ENCODE data around the gene FLT1. TPM values are rescaled to one million over a fixed set of nuclear protein-coding genes. Genes with fewer than 3 reads are reported as not detected.
A peak's percentile ranks its signal among the peaks of the same experiment; 100 is the strongest.

FLT1 gene
- total RNA-seq, 1 donor from 2014 or later, result 6.5 TPM

GRCh38 chr13:28478127-28478526 is 16.8 kb downstream of the FLT1 start:
- no peak overlapping the region for H3K27ac Mint-ChIP-seq
- peaks cover under 1% of the 10 kb centered on the region for H3K9me3 Mint-ChIP-seq
- no peaks in the 10 kb centered on the region for H3K36me3 Mint-ChIP-seq
- no peak overlapping the region for H3K4me3 Mint-ChIP-seq
- peaks cover 4% of the 10 kb centered on the region for H3K27me3 Mint-ChIP-seq (ENCODE audit: low read depth)
- peaks cover 11% of the 10 kb centered on the region for H3K4me1 Mint-ChIP-seq
- no peak for DNase-seq (ENCODE audit: low spot score in 2 of 2, unreplicated experiment in 2 of 2)
- no peak for TF ChIP-seq CTCF (IDR thresholded peaks at IDR 0.05; ENCODE audit: unreplicated experiment)

- no peak for DNase-seq (ENCODE audit: low spot score in 2 of 2, unreplicated experiment in 2 of 2)
- Mint-ChIP-seq H3K36me3 (no peaks in the 10 kb centered on the region), H3K27ac (no peak overlapping the region), H3K4me3 (no peak overlapping the region), H3K27me3 (ENCODE audit: low read depth) (peaks cover 3% of the 10 kb centered on the region), H3K9me3 (peaks cover 5% of the 10 kb centered on the region), H3K4me1 (peaks cover 11% of the 10 kb centered on the region)
- no peak for TF ChIP-seq CTCF (IDR thresholded peaks at IDR 0.05; ENCODE audit: unreplicated experiment)
These were observed 17.3 kb downstream of the FLT1 start for GRCh38 chr13:28477709-28477973.

GRCh38 chr13:28476919-28477708 is 17.8 kb downstream of the FLT1 start:
- DNase-seq (ENCODE audit: low spot score in 2 of 2, unreplicated experiment in 2 of 2), result no peak
- no peaks in the 10 kb centered on the region for H3K36me3 Mint-ChIP-seq
- H3K27ac Mint-ChIP-seq, result no peak overlapping the region
- peaks cover 8% of the 10 kb centered on the region for H3K9me3 Mint-ChIP-seq
- no peak overlapping the region for H3K4me3 Mint-ChIP-seq
- TF ChIP-seq CTCF (IDR thresholded peaks at IDR 0.05; ENCODE audit: unreplicated experiment), result no peak
- H3K4me1 Mint-ChIP-seq, result peaks cover 11% of the 10 kb centered on the region
- no peaks in the 10 kb centered on the region for H3K27me3 Mint-ChIP-seq (ENCODE audit: low read depth)

- H3K4me3 Mint-ChIP-seq, result no peak overlapping the region
- H3K4me1 Mint-ChIP-seq, result peaks cover 11% of the 10 kb centered on the region
- H3K36me3 Mint-ChIP-seq, result no peaks in the 10 kb centered on the region
- DNase-seq (ENCODE audit: low spot score in 2 of 2, unreplicated experiment in 2 of 2), result no peak
- peak overlapping the region; percentile 37 for H3K27ac Mint-ChIP-seq
- TF ChIP-seq CTCF (IDR thresholded peaks at IDR 0.05; ENCODE audit: unreplicated experiment), result no peak
- H3K9me3 Mint-ChIP-seq, result peaks cover 8% of the 10 kb centered on the region
- H3K27me3 Mint-ChIP-seq (ENCODE audit: low read depth), result no peaks in the 10 kb centered on the region
These were observed 18.8 kb downstream of the FLT1 start for GRCh38 chr13:28475916-28476725.

GRCh38 chr13:28474491-28475134 is 20.3 kb downstream of the FLT1 start:
- H3K9me3 Mint-ChIP-seq, result peaks cover 8% of the 10 kb centered on the region
- H3K4me1 Mint-ChIP-seq, result peaks cover 11% of the 10 kb centered on the region
- H3K4me3 Mint-ChIP-seq, result no peak overlapping the region
- no peak overlapping the region for H3K27ac Mint-ChIP-seq
- TF ChIP-seq CTCF (IDR thresholded peaks at IDR 0.05; ENCODE audit: unreplicated experiment), result no peak
- H3K27me3 Mint-ChIP-seq (ENCODE audit: low read depth), result no peaks in the 10 kb centered on the region
- no peaks in the 10 kb centered on the region for H3K36me3 Mint-ChIP-seq
- DNase-seq (ENCODE audit: low spot score in 2 of 2, unreplicated experiment in 2 of 2), result no peak

All from mesothelial cell of epicardium (in vitro differentiated cells).